Measurements from ENCODE around the gene PPP1R12A.

DNA sequence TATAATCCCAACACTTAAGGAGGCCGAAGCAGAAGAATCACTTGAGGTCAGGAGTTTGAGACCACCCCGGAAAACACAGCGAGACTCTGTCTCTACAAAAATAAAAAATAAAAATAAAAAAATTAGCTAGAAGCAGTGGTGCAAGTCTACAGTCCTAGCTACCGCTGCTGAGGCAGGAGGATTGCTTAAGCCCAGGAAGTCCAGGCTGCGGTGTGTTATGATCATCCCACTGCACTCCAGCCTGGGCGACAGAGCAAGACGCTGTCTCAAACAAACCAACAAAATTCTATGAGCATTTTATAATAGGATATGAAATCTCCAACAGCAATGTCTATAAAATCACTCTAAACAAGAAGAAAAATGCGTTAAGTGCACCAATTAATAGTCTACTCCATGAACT lies 75.3 kb downstream of the PPP1R12A start:
- TF ChIP-seq REST (IDR thresholded peaks at IDR 0.05; ENCODE audit: insufficient read depth in 1 of 2, low read depth in 2 of 2, low read length in 2 of 2) (no peak), POLR2AphosphoS5 (IDR thresholded peaks at IDR 0.05; ENCODE audit: low read depth, low read length) (no peak), TAF1 (IDR thresholded peaks at IDR 0.05; ENCODE audit: borderline replicate concordance, insufficient read depth, low read length) (no peak), SIN3A (IDR thresholded peaks at IDR 0.05; ENCODE audit: borderline replicate concordance, insufficient read depth, low read length) (no peak)

Measured in PFSK-1 (cell line).